GM23338 (cell line): ENCODE results near the gene SETBP1. TPM values are rescaled to one million over a fixed set of nuclear protein-coding genes. Genes with fewer than 3 reads are reported as not detected.

Experiments used
- ATAC-seq: fragments of 200-7000 bp; cut with Tn5 transposase; 3 replicates; pipeline ENCODE4 v1.9.1; 2020
- DNase-seq: peaks from one replicate; pipeline ENCODE4 v3.0.0-alpha.2; 2015; ENCODE audit warnings: low spot score
- H2AFZ ChIP-seq: fragments of 200-600 bp; sonication (generic); 2 replicates; pipeline ENCODE4 v1.8.0; 2016; ENCODE audit warnings: antibody characterized with exemption, mild to moderate bottlenecking, moderate library complexity
- H3F3A ChIP-seq: fragments of 200-600 bp; sonication (generic); replicated peaks from 2 replicates; pipeline ENCODE4 v1.8.0; 2017; ENCODE audit warnings: antibody characterized with exemption, mixed run types, low read depth
- H3K27ac ChIP-seq: fragments of 200-600 bp; sonication (generic); 2 replicates; pipeline ENCODE4 v1.6.1; 2016; ENCODE audit warnings: low read depth
- H3K27me3 ChIP-seq: fragments of 200-600 bp; sonication (generic); 2 replicates; pipeline ENCODE4 v1.8.0; 2016; ENCODE audit warnings: mild to moderate bottlenecking, mixed run types, moderate library complexity; ENCODE audit not compliant: insufficient read depth
- H3K36me3 ChIP-seq: fragments of 200-600 bp; sonication (generic); 2 replicates; pipeline ENCODE4 v1.8.0; 2016; ENCODE audit warnings: mild to moderate bottlenecking; ENCODE audit not compliant: insufficient read depth
- H3K4me1 ChIP-seq: fragments of 200-600 bp; sonication (generic); 2 replicates; pipeline ENCODE4 v1.8.0; 2016; ENCODE audit warnings: mild to moderate bottlenecking, moderate library complexity; ENCODE audit not compliant: insufficient read depth
- H3K4me2 ChIP-seq: fragments of 200-600 bp; sonication (generic); 2 replicates; pipeline ENCODE4 v1.7.1; 2017; ENCODE audit warnings: mixed run types
- H3K4me3 ChIP-seq: fragments of 200-600 bp; sonication (generic); 2 replicates; pipeline ENCODE4 v1.6.1; 2016; ENCODE audit warnings: mixed run types
- H3K79me2 ChIP-seq: fragments of 200-600 bp; sonication (generic); replicated peaks from 2 replicates; pipeline ENCODE4 v1.8.0; 2017; ENCODE audit warnings: mild to moderate bottlenecking; ENCODE audit not compliant: insufficient read depth
- H3K9me2 ChIP-seq: fragments of 200-600 bp; sonication (generic); 2 replicates; pipeline ENCODE4 v1.8.0; 2017; ENCODE audit not compliant: insufficient read depth
- H4K20me1 ChIP-seq: fragments of 200-600 bp; sonication (generic); replicated peaks from 2 replicates; pipeline ENCODE4 v1.8.0; 2017; ENCODE audit warnings: mild to moderate bottlenecking; ENCODE audit not compliant: insufficient read depth
- H3K27ac Mint-ChIP-seq: 2 replicates; pipeline ENCODE4 v1.8.0; 2020; ENCODE audit warnings: inconsistent platforms, mild to moderate bottlenecking, moderate library complexity, mixed read lengths
- H3K27me3 Mint-ChIP-seq: 3 replicates; pipeline ENCODE4 v1.8.0; 2022; ENCODE audit warnings: low read depth, mild to moderate bottlenecking, moderate library complexity, mixed read lengths, inconsistent platforms; ENCODE audit not compliant: insufficient read depth, poor library complexity
- H3K36me3 Mint-ChIP-seq: 3 replicates; pipeline ENCODE4 v1.8.0; 2021; ENCODE audit warnings: low read depth, mild to moderate bottlenecking, inconsistent platforms, moderate library complexity, mixed read lengths
- H3K4me1 Mint-ChIP-seq: 3 replicates; pipeline ENCODE4 v1.8.0; 2020; ENCODE audit warnings: mild to moderate bottlenecking, inconsistent platforms, mixed read lengths
- H3K4me3 Mint-ChIP-seq: 3 replicates; pipeline ENCODE4 v1.8.0; 2021; ENCODE audit warnings: moderate library complexity, mild to moderate bottlenecking, inconsistent platforms, mixed read lengths
- H3K9me3 Mint-ChIP-seq: 3 replicates; pipeline ENCODE4 v1.8.0; 2020; ENCODE audit warnings: moderate library complexity, mild to moderate bottlenecking, inconsistent platforms, mixed read lengths
- CREB1 ChIP-seq: fragments of 250-450 bp; sonication (Bioruptor Pico); IDR thresholded peaks from 2 replicates; pipeline ENCODE4 v1.5.0; 2020; ENCODE audit warnings: low read depth, mild to moderate bottlenecking, moderate library complexity
- EZH2 ChIP-seq: fragments of 200-600 bp; sonication (generic); IDR thresholded peaks from one replicate; pipeline ENCODE4 v1.8.0; 2017; ENCODE audit warnings: antibody characterized with exemption, mild to moderate bottlenecking, low read depth; ENCODE audit not compliant: unreplicated experiment
- EZH2phosphoT487 ChIP-seq: fragments of 200-600 bp; sonication (generic); IDR thresholded peaks from one replicate; pipeline ENCODE4 v1.8.1; 2018; ENCODE audit warnings: antibody characterized with exemption; ENCODE audit not compliant: unreplicated experiment
- JUNB ChIP-seq: IDR thresholded peaks from one replicate; pipeline ENCODE4 v1.6.1; 2016; ENCODE audit warnings: antibody characterized with exemption; ENCODE audit not compliant: unreplicated experiment
- NANOG ChIP-seq: IDR thresholded peaks from 2 replicates; pipeline ENCODE4 v1.6.1; 2016; ENCODE audit warnings: antibody characterized with exemption, borderline replicate concordance
- POLR2AphosphoS5 ChIP-seq: IDR thresholded peaks from 2 replicates; pipeline ENCODE4 v1.6.1; 2016; ENCODE audit warnings: antibody characterized with exemption, low read depth
- REST ChIP-seq: IDR thresholded peaks from one replicate; pipeline ENCODE4 v1.6.1; 2018; ENCODE audit warnings: antibody characterized with exemption; ENCODE audit not compliant: unreplicated experiment
- STAT1 ChIP-seq: IDR thresholded peaks from one replicate; pipeline ENCODE4 v1.6.1; 2016; ENCODE audit warnings: antibody characterized with exemption; ENCODE audit not compliant: unreplicated experiment
- ZNF114 ChIP-seq: fragments of 250-450 bp; sonication (Bioruptor Pico); IDR thresholded peaks from 2 replicates; pipeline ENCODE4 v1.5.0; 2020; ENCODE audit warnings: mild to moderate bottlenecking, moderate library complexity
- ZNF331 ChIP-seq: fragments of 250-450 bp; sonication (Bioruptor Pico); IDR thresholded peaks from 2 replicates; pipeline ENCODE4 v1.5.0; 2020; ENCODE audit warnings: low read depth, mild to moderate bottlenecking, moderate library complexity
- ZNF462 ChIP-seq: fragments of 250-450 bp; sonication (Bioruptor Pico); IDR thresholded peaks from 2 replicates; pipeline ENCODE4 v1.5.0; 2020; ENCODE audit warnings: mild to moderate bottlenecking, moderate library complexity
- polyA plus RNA-seq: library from polyadenylated mRNA; unstranded; fragments of >200 nt; fragmentation: Nextera tagmentation; extraction: Ambion mirVana; gene quantifications from 2 replicates; pipeline ENCODE4 v1.2.1, GENCODE V29; 2016
- total RNA-seq: library from RNA; depleted of rRNA; stranded (reverse); fragments of >200 nt; shearing (Covaris generic); gene quantifications from 2 replicates; pipeline ENCODE4 v1.2.3, GENCODE V29; 2014
- TF ChIP-seq, protein P1 (sequence below), 2 experiments: fragments of 200-600 bp in 1 of 2; sonication (generic) in 1 of 2; conservative IDR thresholded peaks; 2 replicates each; pipeline versions ENCODE4 v1.5.1 to v1.6.1; 2016 to 2017; ENCODE audit warnings: antibody characterized with exemption in 2 of 2, low read depth in 2 of 2, mild to moderate bottlenecking in 2 of 2, moderate library complexity in 1 of 2
- TF ChIP-seq, protein P2 (sequence below): IDR thresholded peaks from 2 replicates; pipeline ENCODE4 v1.6.1; 2016; ENCODE audit warnings: antibody characterized with exemption

Gene SETBP1
- total and polyA plus RNA-seq, 2 experiments from 2014 or later: 1.6 to 5.5 TPM

DNA sequence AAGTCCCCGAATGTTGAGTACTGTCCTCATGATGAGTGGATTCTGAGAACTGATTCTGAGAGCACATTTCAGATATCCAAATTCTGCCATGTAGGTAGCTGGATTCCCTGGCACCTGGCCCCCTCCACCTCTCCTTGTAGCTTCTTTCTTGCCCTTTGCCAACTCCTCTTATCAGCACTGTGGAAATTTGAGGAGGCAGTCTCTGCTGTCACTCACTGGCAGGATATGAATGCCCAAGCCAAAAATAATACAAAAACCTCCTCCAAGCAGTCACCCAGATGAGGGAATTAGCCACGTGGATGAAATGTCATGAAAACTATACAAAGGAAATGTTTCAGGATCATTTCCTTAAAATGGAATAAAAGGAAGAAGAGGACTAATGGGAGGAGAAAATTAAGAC, 276.8 kb downstream of the SETBP1 start (continued):
- no peak for TF ChIP-seq ZNF462 (CRISPR knock-in tag)
- TF ChIP-seq JUNB: no peak

- Histone ChIP-seq H3K79me2 (no peaks in the 10 kb centered on the region), H3K27me3 (no peaks in the 10 kb centered on the region), H3K4me1 (no peaks in the 10 kb centered on the region), H3K4me2 (no peak overlapping the region), H3K27ac (no peak overlapping the region), H3K4me3 (no peak overlapping the region), H3F3A (no peaks in the 10 kb centered on the region), H3K9me2 (0 out of 2 replicates have a peak, but pooled peaks cover 3% of the 10 kb centered on the region), H4K20me1 (no peaks in the 10 kb centered on the region), H3K36me3 (no peaks in the 10 kb centered on the region), H2AFZ (no peak overlapping the region)
- Mint-ChIP-seq H3K27me3 (no peaks in the 10 kb centered on the region), H3K9me3 (no peaks in the 10 kb centered on the region), H3K27ac (no peak overlapping the region), H3K4me3 (no peak overlapping the region), H3K36me3 (no peaks in the 10 kb centered on the region; the same call in 2 of the 3 replicates), H3K4me1 (peaks cover 3% of the 10 kb centered on the region; the same call in 2 of the 3 replicates)
- ATAC-seq (no peak), DNase-seq (no peak)
- no peak for TF ChIP-seq JUNB
- TF ChIP-seq REST: no peak
- TF ChIP-seq CREB1 (CRISPR knock-in tag): no peak
- TF ChIP-seq STAT1: no peak
- TF ChIP-seq NANOG: no peak
- TF ChIP-seq ZNF331 (CRISPR knock-in tag): no peak
- TF ChIP-seq, protein P1, sequence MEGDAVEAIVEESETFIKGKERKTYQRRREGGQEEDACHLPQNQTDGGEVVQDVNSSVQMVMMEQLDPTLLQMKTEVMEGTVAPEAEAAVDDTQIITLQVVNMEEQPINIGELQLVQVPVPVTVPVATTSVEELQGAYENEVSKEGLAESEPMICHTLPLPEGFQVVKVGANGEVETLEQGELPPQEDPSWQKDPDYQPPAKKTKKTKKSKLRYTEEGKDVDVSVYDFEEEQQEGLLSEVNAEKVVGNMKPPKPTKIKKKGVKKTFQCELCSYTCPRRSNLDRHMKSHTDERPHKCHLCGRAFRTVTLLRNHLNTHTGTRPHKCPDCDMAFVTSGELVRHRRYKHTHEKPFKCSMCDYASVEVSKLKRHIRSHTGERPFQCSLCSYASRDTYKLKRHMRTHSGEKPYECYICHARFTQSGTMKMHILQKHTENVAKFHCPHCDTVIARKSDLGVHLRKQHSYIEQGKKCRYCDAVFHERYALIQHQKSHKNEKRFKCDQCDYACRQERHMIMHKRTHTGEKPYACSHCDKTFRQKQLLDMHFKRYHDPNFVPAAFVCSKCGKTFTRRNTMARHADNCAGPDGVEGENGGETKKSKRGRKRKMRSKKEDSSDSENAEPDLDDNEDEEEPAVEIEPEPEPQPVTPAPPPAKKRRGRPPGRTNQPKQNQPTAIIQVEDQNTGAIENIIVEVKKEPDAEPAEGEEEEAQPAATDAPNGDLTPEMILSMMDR (conservative IDR thresholded peaks at IDR 0.05; ENCODE audit: low read depth in 2 of 2): no peak
- TF ChIP-seq ZNF114 (CRISPR knock-in tag): no peak
- no peak for TF ChIP-seq POLR2AphosphoS5
- TF ChIP-seq EZH2phosphoT487: no peak
- TF ChIP-seq, protein P2, sequence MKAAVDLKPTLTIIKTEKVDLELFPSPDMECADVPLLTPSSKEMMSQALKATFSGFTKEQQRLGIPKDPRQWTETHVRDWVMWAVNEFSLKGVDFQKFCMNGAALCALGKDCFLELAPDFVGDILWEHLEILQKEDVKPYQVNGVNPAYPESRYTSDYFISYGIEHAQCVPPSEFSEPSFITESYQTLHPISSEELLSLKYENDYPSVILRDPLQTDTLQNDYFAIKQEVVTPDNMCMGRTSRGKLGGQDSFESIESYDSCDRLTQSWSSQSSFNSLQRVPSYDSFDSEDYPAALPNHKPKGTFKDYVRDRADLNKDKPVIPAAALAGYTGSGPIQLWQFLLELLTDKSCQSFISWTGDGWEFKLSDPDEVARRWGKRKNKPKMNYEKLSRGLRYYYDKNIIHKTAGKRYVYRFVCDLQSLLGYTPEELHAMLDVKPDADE: no peak
- TF ChIP-seq EZH2: no peak
Measured at GRCh38 chr18:44958040-44958439, 277.4 kb downstream of the SETBP1 start.
